ENCODE results near the gene LMO3. TPM values are rescaled to one million over a fixed set of nuclear protein-coding genes. Genes with fewer than 3 reads are reported as not detected.
A peak's percentile ranks its signal among the peaks of the same experiment; 100 is the strongest.

The LMO3 gene
- total RNA-seq, 4 donors from 2014 or later: 12.4 to 26.6 (median 21.6) TPM

DNA sequence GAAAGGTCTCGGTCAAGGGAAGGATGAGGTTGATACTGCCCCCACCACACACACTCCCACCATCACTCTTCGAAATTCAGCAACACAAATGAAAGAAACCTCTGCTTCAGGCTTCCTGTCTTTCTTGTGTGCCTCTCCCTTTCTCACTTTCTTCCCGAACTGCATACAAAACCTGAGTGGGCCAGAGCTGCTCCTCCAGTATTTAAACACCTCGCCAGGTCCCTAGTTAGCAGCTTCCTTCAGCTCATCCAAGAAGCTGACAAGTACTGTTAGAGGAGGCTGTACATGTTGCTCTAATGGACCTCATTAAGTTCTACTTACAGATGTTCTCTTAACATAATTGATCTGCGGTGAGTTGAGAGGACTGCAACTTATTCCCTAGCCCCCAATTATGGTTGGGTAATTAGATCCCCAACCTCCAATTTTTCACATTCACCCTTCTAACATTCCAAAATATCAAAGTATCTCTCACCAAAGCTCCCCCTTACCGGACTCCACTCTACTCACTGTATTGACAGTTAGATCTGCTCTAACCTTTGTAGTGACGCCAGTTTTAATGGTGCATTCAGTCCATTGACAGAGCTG lies 4.1 kb upstream of the LMO3 start:
- peaks cover 0 to 9% of the 10 kb centered on the region in 2 donors for H3K27me3 ChIP-seq
- H3K9me3 ChIP-seq: no peaks in the 10 kb centered on the region
- WGBS, 2 donors: 57 to 58% methylated on average over 7 of the region's 7 CpGs
- H3K4me1 ChIP-seq: peaks cover 0 to 26% (median under 1%) of the 10 kb centered on the region in 4 donors
- H3K36me3 ChIP-seq: no peaks in the 10 kb centered on the region
- no peak overlapping the region for H3K27ac ChIP-seq
- DNase-seq (ENCODE audit: low spot score in 2 of 2): no peak
- no peak overlapping the region for H3K4me3 ChIP-seq
- no peak for TF ChIP-seq CTCF (IDR thresholded peaks at IDR 0.05)

GRCh38 chr12:16608946-16609539 lies 3.1 kb upstream of the LMO3 start:
- no peak for TF ChIP-seq CTCF (IDR thresholded peaks at IDR 0.05)
- TF ChIP-seq POLR2A (IDR thresholded peaks at IDR 0.05): no peak
- no peak for TF ChIP-seq EP300 (IDR thresholded peaks at IDR 0.05)
- peaks cover 0 to 9% of the 10 kb centered on the region in 2 donors for H3K27me3 ChIP-seq
- H3K36me3 ChIP-seq: no peaks in the 10 kb centered on the region
- DNase-seq (ENCODE audit: low spot score in 2 of 2): no peak
- H3K27ac ChIP-seq: peak overlapping the region in 2 of 4 donors; percentile 31 to 44
- peak overlapping the region in 2 of 4 donors; percentile 4 to 16 for H3K4me3 ChIP-seq
- no peaks in the 10 kb centered on the region for H3K9me3 ChIP-seq
- H3K4me1 ChIP-seq: peaks cover 0 to 34% (median 1%) of the 10 kb centered on the region in 4 donors
- 43 to 52% methylated on average over 9 of the region's 9 CpGs for WGBS, 2 donors

DNA sequence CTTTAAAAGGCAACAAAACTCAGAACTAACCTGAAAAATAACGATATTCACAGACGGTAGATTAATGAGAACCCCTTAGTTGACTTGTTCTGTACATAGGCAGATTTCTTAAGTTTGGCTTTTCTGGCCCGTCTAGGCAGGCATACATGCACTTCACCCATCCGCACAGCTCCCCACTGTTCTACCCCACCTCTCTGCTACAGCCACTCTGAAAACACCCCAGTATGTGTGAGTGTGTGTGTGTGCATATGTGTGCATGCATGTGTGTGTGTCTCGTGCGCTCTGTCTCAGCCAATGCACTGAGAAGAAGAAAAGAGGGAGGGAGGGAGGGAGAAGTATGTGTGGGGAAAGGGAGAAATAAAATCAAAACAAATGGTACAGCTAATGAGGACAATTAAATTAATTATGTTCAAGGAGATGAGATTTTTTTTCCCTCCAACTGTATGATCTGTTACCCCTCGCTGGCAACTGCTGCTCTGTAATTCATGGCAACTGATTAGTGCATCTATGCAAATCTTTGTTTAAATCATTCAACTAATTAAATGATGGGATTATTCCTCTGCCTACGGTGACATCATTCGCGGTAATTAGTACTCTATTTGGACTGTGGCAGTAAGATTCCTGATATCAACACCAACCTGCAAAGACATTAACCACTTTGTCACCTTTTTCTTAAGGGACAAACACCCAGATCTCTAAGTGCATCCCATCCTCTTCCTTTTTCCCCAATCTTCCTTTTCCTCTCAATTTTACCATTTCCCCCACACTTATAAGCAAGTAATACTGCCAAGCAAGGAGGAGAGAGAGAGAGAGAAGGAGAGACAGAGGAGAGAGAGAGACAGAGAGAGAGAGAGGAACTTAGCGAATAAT lies 2.2 kb upstream of the LMO3 start:
- Histone ChIP-seq H3K4me3 (no peak overlapping the region), H3K36me3 (no peaks in the 10 kb centered on the region), H3K27me3 (peaks cover 0 to 9% of the 10 kb centered on the region in 2 donors), H3K27ac (peak overlapping the region in 3 of 4 donors; percentile 71 to 81 (median 73)), H3K9me3 (no peaks in the 10 kb centered on the region), H3K4me1 (peaks cover 0 to 34% (median 1%) of the 10 kb centered on the region in 4 donors)
- DNase-seq (ENCODE audit: low spot score in 2 of 2): no peak
- TF ChIP-seq CTCF (IDR thresholded peaks at IDR 0.05) (no peak), POLR2A (IDR thresholded peaks at IDR 0.05) (no peak), EP300 (IDR thresholded peaks at IDR 0.05) (no peak)
- 81 to 83% methylated on average over 11 of the region's 11 CpGs for WGBS, 2 donors

DNA sequence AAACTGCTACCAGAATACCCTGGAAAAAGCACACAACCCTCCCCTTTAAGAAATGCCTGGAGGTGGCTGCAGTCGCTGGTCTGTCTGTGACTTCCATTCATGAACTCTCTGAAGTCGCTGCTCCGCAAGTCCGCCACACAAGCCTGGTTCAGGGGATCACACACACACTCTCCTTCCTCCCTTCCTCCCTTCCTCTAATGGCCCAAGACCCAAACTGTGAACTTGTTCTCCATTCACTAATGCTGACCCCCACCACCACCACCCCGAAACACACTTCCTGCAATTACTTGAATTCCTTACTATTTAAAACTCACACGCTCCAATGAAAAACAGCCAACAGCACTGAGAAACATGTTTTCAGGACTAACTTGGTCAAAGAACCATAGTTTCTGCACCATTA lies 1.0 kb upstream of the LMO3 start:
- Histone ChIP-seq H3K4me1 (peaks cover 0 to 34% (median 1%) of the 10 kb centered on the region in 4 donors), H3K36me3 (no peaks in the 10 kb centered on the region), H3K9me3 (no peaks in the 10 kb centered on the region), H3K4me3 (peak overlapping the region; percentile 39 to 55 (median 47)), H3K27me3 (peaks cover 0 to 9% of the 10 kb centered on the region in 2 donors), H3K27ac (peak overlapping the region; percentile 48 to 81 (median 72))
- DNase-seq (ENCODE audit: low spot score in 2 of 2): no peak
- no peak for TF ChIP-seq POLR2A (IDR thresholded peaks at IDR 0.05)
- TF ChIP-seq CTCF (IDR thresholded peaks at IDR 0.05): no peak
- no peak for TF ChIP-seq EP300 (IDR thresholded peaks at IDR 0.05)
- WGBS, 2 donors: 48 to 55% methylated on average over 6 of the region's 6 CpGs

Data from tibial nerve (tissue), 4 donors.